Effector CD8-positive, alpha-beta T cell (primary cell): ENCODE data around the gene UGT3A1.
"Not testable (repeated sequence)": the region's sequence is repeated elsewhere in the genome, so short reads cannot be mapped to it uniquely, and the experiment has no call there.

Source experiments
- DNase-seq: peaks from one replicate; lab custom pipeline; 2025; lab: John Stamatoyannopoulos, UW

The UGT3A1 gene

GRCh38 chr5:35990520-35990919, 670 bp downstream of the UGT3A1 start:
- DNase-seq: no peak

- DNase-seq: no peak
Measured at GRCh38 chr5:35988529-35988928, 2.7 kb downstream of the UGT3A1 start.

- DNase-seq: no peak
Measured at GRCh38 chr5:35987776-35988175, 3.4 kb downstream of the UGT3A1 start.

GRCh38 chr5:35979715-35980114, 11.5 kb downstream of the UGT3A1 start:
- no peak for DNase-seq

GRCh38 chr5:35976859-35977258, 14.3 kb downstream of the UGT3A1 start:
- not testable (repeated sequence) for DNase-seq

GRCh38 chr5:35974570-35974969, 16.6 kb downstream of the UGT3A1 start:
- DNase-seq: no peak

GRCh38 chr5:35971878-35972210, 19.3 kb downstream of the UGT3A1 start:
- no peak for DNase-seq

- no peak for DNase-seq
Measured at GRCh38 chr5:35971186-35971877, 19.9 kb downstream of the UGT3A1 start.

GRCh38 chr5:35963381-35963843, 27.8 kb downstream of the UGT3A1 start:
- no peak for DNase-seq

- DNase-seq: no peak
Measured at GRCh38 chr5:35960328-35960727, 30.9 kb downstream of the UGT3A1 start.

GRCh38 chr5:35956429-35956828, 34.8 kb downstream of the UGT3A1 start:
- DNase-seq: no peak

- peak; percentile 2 for DNase-seq
Measured at GRCh38 chr5:35954175-35954574, 37.0 kb downstream of the UGT3A1 start.

- DNase-seq: no peak
Measured at GRCh38 chr5:35947085-35947484, 44.1 kb downstream of the UGT3A1 start.

GRCh38 chr5:35939639-35940038, 51.6 kb downstream of the UGT3A1 start:
- no peak for DNase-seq

GRCh38 chr5:35938568-35939227, 52.5 kb downstream of the UGT3A1 start, which contains the start of gene CAPSL:
CAPSL (minus strand) TSS chr5:35938622; CDS start chr5:35921120, 17,502 bp downstream.
- no peak for DNase-seq

- DNase-seq: peak; percentile 26
Measured at GRCh38 chr5:35926389-35927051, 64.7 kb downstream of the UGT3A1 start.

GRCh38 chr5:35924950-35925722, 66.1 kb downstream of the UGT3A1 start:
- peak; percentile 55 for DNase-seq

- DNase-seq: no peak
Measured at GRCh38 chr5:35924122-35924949, 66.9 kb downstream of the UGT3A1 start.

- DNase-seq: no peak
Measured at GRCh38 chr5:35922468-35922867, 68.7 kb downstream of the UGT3A1 start.

- DNase-seq: no peak
Measured at GRCh38 chr5:35921930-35922329, 69.3 kb downstream of the UGT3A1 start.

GRCh38 chr5:35920890-35921289, 70.3 kb downstream of the UGT3A1 start:
- no peak for DNase-seq
